IgD-negative memory B cell (primary cell): ENCODE measurements around the gene TPT1. TPM values are rescaled to one million over a fixed set of nuclear protein-coding genes. Genes with fewer than 3 reads are reported as not detected.
"Not testable (repeated sequence)": the region's sequence is repeated elsewhere in the genome, so short reads cannot be mapped to it uniquely, and the experiment has no call there.

Source experiments
- H3K27ac Mint-ChIP-seq, 3 donors: one replicate each; pipeline ENCODE4 v1.8.0; 2020 to 2022; ENCODE audit warnings: mild to moderate bottlenecking in 3 of 3, mixed read lengths in 3 of 3, moderate library complexity in 1 of 3
- H3K27me3 Mint-ChIP-seq: one replicate; pipeline ENCODE4 v1.8.0; 2021; ENCODE audit warnings: mixed read lengths
- H3K36me3 Mint-ChIP-seq: one replicate; pipeline ENCODE4 v1.8.0; 2020; ENCODE audit warnings: mild to moderate bottlenecking, mixed read lengths
- H3K4me1 Mint-ChIP-seq, 3 donors: one replicate each; pipeline ENCODE4 v1.8.0; 2020 to 2022; ENCODE audit warnings: mixed read lengths in 3 of 3, mild to moderate bottlenecking in 1 of 3
- H3K4me3 Mint-ChIP-seq, 4 donors: one replicate each; pipeline ENCODE4 v1.8.0; 2020 to 2022; ENCODE audit warnings: mild to moderate bottlenecking in 4 of 4, mixed read lengths in 4 of 4, moderate library complexity in 3 of 4
- H3K9me3 Mint-ChIP-seq, 3 donors: one replicate each; pipeline ENCODE4 v1.8.0; 2020 to 2021; ENCODE audit warnings: mixed read lengths in 3 of 3, mild to moderate bottlenecking in 1 of 3
- polyA plus RNA-seq: library from polyadenylated mRNA; unstranded; fragments of 300-500 nt; fragmentation: Illumina TruSeq; gene quantifications from one replicate; pipeline ENCODE4 v1.2.3, GENCODE V29; 2021

TPT1 gene
- polyA plus RNA-seq, 1 donor from 2014 or later: 2,561 TPM

DNA sequence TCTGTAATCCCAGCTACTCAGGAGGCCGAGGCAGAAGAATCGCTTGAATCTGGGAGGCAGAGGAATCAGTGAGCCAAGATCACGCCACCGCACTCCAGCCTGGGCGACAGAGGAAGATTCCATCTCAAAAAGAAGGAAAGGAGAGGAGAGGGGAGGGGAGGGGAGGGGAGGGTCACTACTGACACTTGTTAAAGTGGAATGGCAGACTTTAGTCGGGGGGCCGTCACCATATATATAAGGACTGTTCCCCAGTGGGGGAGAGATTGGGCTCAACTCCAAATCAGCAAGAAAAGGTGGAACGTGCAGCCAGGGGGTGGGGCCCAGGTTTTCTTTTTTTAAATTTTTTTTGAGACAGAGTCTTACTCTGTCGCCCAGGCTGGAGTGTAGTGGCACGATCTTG is 26.2 kb downstream of the TPT1 start:
- Mint-ChIP-seq H3K9me3 (no peaks in the 10 kb centered on the region), H3K4me1 (peaks cover 6 to 10% (median 9%) of the 10 kb centered on the region in 3 donors), H3K27me3 (peaks cover 9% of the 10 kb centered on the region), H3K36me3 (no peaks in the 10 kb centered on the region), H3K27ac (no peak overlapping the region), H3K4me3 (no peak overlapping the region)

GRCh38 chr13:45310341-45311131 is 30.4 kb downstream of the TPT1 start:
- H3K4me3 Mint-ChIP-seq: peak overlapping the region; percentile 16 to 95 (median 86)
- peaks cover 21% of the 10 kb centered on the region for H3K27me3 Mint-ChIP-seq
- H3K9me3 Mint-ChIP-seq: no peaks in the 10 kb centered on the region
- H3K36me3 Mint-ChIP-seq: peaks cover 2% of the 10 kb centered on the region
- peaks cover 12 to 15% (median 13%) of the 10 kb centered on the region in 3 donors for H3K4me1 Mint-ChIP-seq
- H3K27ac Mint-ChIP-seq: peak overlapping the region in 2 of 3 donors; percentile 26 to 53

GRCh38 chr13:45306966-45307365 is 34.0 kb downstream of the TPT1 start:
- H3K27ac Mint-ChIP-seq: no peak overlapping the region
- no peaks in the 10 kb centered on the region for H3K9me3 Mint-ChIP-seq
- H3K4me3 Mint-ChIP-seq: no peak overlapping the region
- H3K27me3 Mint-ChIP-seq: peaks cover 25% of the 10 kb centered on the region
- H3K4me1 Mint-ChIP-seq: peaks cover 12 to 15% (median 13%) of the 10 kb centered on the region in 3 donors
- H3K36me3 Mint-ChIP-seq: peaks cover 2% of the 10 kb centered on the region

GRCh38 chr13:45305079-45305478 is 35.9 kb downstream of the TPT1 start:
- Mint-ChIP-seq H3K9me3 (no peaks in the 10 kb centered on the region), H3K27me3 (peaks cover 21% of the 10 kb centered on the region), H3K4me3 (no peak overlapping the region), H3K4me1 (peaks cover 2 to 8% (median 5%) of the 10 kb centered on the region in 3 donors), H3K36me3 (peaks cover 6% of the 10 kb centered on the region), H3K27ac (peak overlapping the region in 1 of 3 donors; percentile 64)

- Mint-ChIP-seq H3K36me3 (peaks cover 6% of the 10 kb centered on the region), H3K4me1 (no peaks in the 10 kb centered on the region), H3K27me3 (peaks cover 16% of the 10 kb centered on the region), H3K27ac (no peak overlapping the region), H3K4me3 (no peak overlapping the region), H3K9me3 (no peaks in the 10 kb centered on the region)
Measured at GRCh38 chr13:45303866-45304265, 37.1 kb downstream of the TPT1 start.

- Mint-ChIP-seq H3K27ac (no peak overlapping the region), H3K27me3 (peaks cover 16% of the 10 kb centered on the region), H3K4me3 (no peak overlapping the region), H3K9me3 (no peaks in the 10 kb centered on the region), H3K36me3 (peaks cover 6% of the 10 kb centered on the region), H3K4me1 (peaks cover 0 to under 1% (median under 1%) of the 10 kb centered on the region in 3 donors)
Measured at GRCh38 chr13:45303026-45303425, 38.0 kb downstream of the TPT1 start.

GRCh38 chr13:45302507-45302906 is 38.5 kb downstream of the TPT1 start:
- Mint-ChIP-seq H3K4me3 (no peak overlapping the region), H3K9me3 (no peaks in the 10 kb centered on the region), H3K36me3 (peaks cover 6% of the 10 kb centered on the region), H3K27ac (no peak overlapping the region), H3K4me1 (peaks cover 3 to 5% (median 5%) of the 10 kb centered on the region in 3 donors), H3K27me3 (peaks cover 14% of the 10 kb centered on the region)

- Mint-ChIP-seq H3K4me1 (peaks cover 4 to 10% (median 6%) of the 10 kb centered on the region in 3 donors), H3K4me3 (no peak overlapping the region), H3K27me3 (peaks cover 9% of the 10 kb centered on the region), H3K9me3 (no peaks in the 10 kb centered on the region), H3K27ac (no peak overlapping the region), H3K36me3 (peaks cover 3% of the 10 kb centered on the region)
Measured at GRCh38 chr13:45301263-45301662, 39.7 kb downstream of the TPT1 start.

GRCh38 chr13:45300190-45300985 is 40.6 kb downstream of the TPT1 start:
- peaks cover 4 to 12% (median 6%) of the 10 kb centered on the region in 3 donors for H3K4me1 Mint-ChIP-seq
- H3K27ac Mint-ChIP-seq: no peak overlapping the region
- H3K9me3 Mint-ChIP-seq: no peaks in the 10 kb centered on the region
- H3K36me3 Mint-ChIP-seq: peaks cover 3% of the 10 kb centered on the region
- H3K27me3 Mint-ChIP-seq: peaks cover 9% of the 10 kb centered on the region
- no peak overlapping the region for H3K4me3 Mint-ChIP-seq

DNA sequence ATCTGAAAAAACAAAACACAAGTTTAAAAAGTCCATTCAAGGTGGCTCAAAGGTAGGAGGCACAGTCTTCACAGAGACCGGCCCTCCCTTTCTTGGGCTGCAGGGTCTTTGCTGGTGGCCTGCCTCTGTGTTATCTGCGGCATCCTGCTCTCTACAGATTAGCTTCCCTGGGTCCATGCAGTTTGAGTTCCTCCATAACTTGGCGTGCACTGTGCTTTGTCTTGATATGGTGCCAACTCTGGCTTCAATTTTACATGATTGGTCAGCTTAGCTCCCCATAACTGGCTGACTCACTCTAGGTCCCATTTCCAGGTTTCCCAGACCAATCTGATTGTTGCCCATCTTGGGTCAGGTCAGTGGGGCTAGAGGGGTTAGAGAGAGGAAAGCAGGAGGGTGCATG is 41.8 kb downstream of the TPT1 start:
- peaks cover 5% of the 10 kb centered on the region for H3K27me3 Mint-ChIP-seq
- H3K4me1 Mint-ChIP-seq: peaks cover 4 to 12% (median 6%) of the 10 kb centered on the region in 3 donors
- H3K9me3 Mint-ChIP-seq: no peaks in the 10 kb centered on the region
- H3K27ac Mint-ChIP-seq: peak overlapping the region in 1 of 3 donors; percentile 35
- H3K4me3 Mint-ChIP-seq: no peak overlapping the region
- H3K36me3 Mint-ChIP-seq: peaks cover 3% of the 10 kb centered on the region

- peak overlapping the region in 2 of 3 donors; percentile 25 to 59 for H3K27ac Mint-ChIP-seq
- H3K9me3 Mint-ChIP-seq, H3K27me3 Mint-ChIP-seq, H3K4me3 Mint-ChIP-seq, H3K36me3 Mint-ChIP-seq: not testable (repeated sequence)
- H3K4me1 Mint-ChIP-seq: peaks cover 4 to 12% (median 6%) of the 10 kb centered on the region in 3 donors
Measured at GRCh38 chr13:45298550-45298949, 42.4 kb downstream of the TPT1 start.

GRCh38 chr13:45298206-45298505 is 42.8 kb downstream of the TPT1 start:
- no peak overlapping the region for H3K4me3 Mint-ChIP-seq
- peaks cover 3% of the 10 kb centered on the region for H3K27me3 Mint-ChIP-seq
- no peaks in the 10 kb centered on the region for H3K9me3 Mint-ChIP-seq
- H3K36me3 Mint-ChIP-seq: peaks cover 3% of the 10 kb centered on the region
- H3K4me1 Mint-ChIP-seq: peaks cover 4 to 12% (median 6%) of the 10 kb centered on the region in 3 donors
- H3K27ac Mint-ChIP-seq: peak overlapping the region; percentile 10 to 59 (median 25)

GRCh38 chr13:45297456-45298205 is 43.4 kb downstream of the TPT1 start:
- Mint-ChIP-seq H3K4me1 (peaks cover 4 to 14% (median 6%) of the 10 kb centered on the region in 3 donors), H3K4me3 (no peak overlapping the region), H3K27ac (peak overlapping the region in 2 of 3 donors; percentile 10 to 59), H3K27me3 (peaks cover 3% of the 10 kb centered on the region), H3K36me3 (peaks cover 3% of the 10 kb centered on the region), H3K9me3 (no peaks in the 10 kb centered on the region)

GRCh38 chr13:45296259-45296658 is 44.7 kb downstream of the TPT1 start:
- Mint-ChIP-seq H3K4me3 (no peak overlapping the region), H3K9me3 (no peaks in the 10 kb centered on the region), H3K27me3 (no peaks in the 10 kb centered on the region), H3K36me3 (peaks cover under 1% of the 10 kb centered on the region), H3K4me1 (peaks cover 4 to 14% (median 6%) of the 10 kb centered on the region in 3 donors), H3K27ac (no peak overlapping the region)

- H3K36me3 Mint-ChIP-seq: no peaks in the 10 kb centered on the region
- no peaks in the 10 kb centered on the region for H3K9me3 Mint-ChIP-seq
- H3K27ac Mint-ChIP-seq: no peak overlapping the region
- peaks cover 4 to 14% (median 6%) of the 10 kb centered on the region in 3 donors for H3K4me1 Mint-ChIP-seq
- H3K4me3 Mint-ChIP-seq: no peak overlapping the region
- H3K27me3 Mint-ChIP-seq: no peaks in the 10 kb centered on the region
Measured at GRCh38 chr13:45295536-45295935, 45.4 kb downstream of the TPT1 start.
